HepG2 (cell line): Measurements from ENCODE around the gene SLC12A3. TPM values are rescaled to one million over a fixed set of nuclear protein-coding genes. Genes with fewer than 3 reads are reported as not detected.

Experiments used
- ISL2 ChIP-seq: sonication (generic); formaldehyde crosslinking; IDR thresholded peaks from 2 replicates; pipeline ENCODE4 v1.5.0; 2020; ENCODE audit warnings: missing genetic modification reagents
- MAX ChIP-seq: IDR thresholded peaks from 2 replicates; pipeline ENCODE4 v1.6.1; 2012; ENCODE audit warnings: inconsistent platforms
- MLLT10 ChIP-seq: sonication (generic); formaldehyde crosslinking; IDR thresholded peaks from 2 replicates; pipeline ENCODE4 v1.4.0; 2020; ENCODE audit warnings: missing genetic modification reagents
- SPEN ChIP-seq: sonication (generic); formaldehyde crosslinking; IDR thresholded peaks from 2 replicates; pipeline ENCODE4 v1.5.1; 2020; ENCODE audit warnings: low read depth, mild to moderate bottlenecking, missing genetic modification reagents
- TEF ChIP-seq: sonication (generic); formaldehyde crosslinking; IDR thresholded peaks from 2 replicates; pipeline ENCODE4 v1.5.0; 2020; ENCODE audit warnings: missing genetic modification reagents
- ZBTB34 ChIP-seq: sonication (generic); formaldehyde crosslinking; IDR thresholded peaks from 2 replicates; pipeline ENCODE4 v1.8.0; 2022; ENCODE audit warnings: mild to moderate bottlenecking, missing genetic modification reagents
- ZFP36L2 ChIP-seq: sonication (generic); formaldehyde crosslinking; IDR thresholded peaks from 2 replicates; pipeline ENCODE4 v1.4.0; 2020; ENCODE audit warnings: missing genetic modification reagents
- ZFP62 ChIP-seq: sonication (generic); formaldehyde crosslinking; IDR thresholded peaks from 2 replicates; pipeline ENCODE4 v1.4.0; 2020; ENCODE audit warnings: missing genetic modification reagents
- ZNF563 ChIP-seq: sonication (generic); formaldehyde crosslinking; IDR thresholded peaks from 2 replicates; pipeline ENCODE4 v1.8.0; 2022; ENCODE audit warnings: mild to moderate bottlenecking, moderate library complexity, missing genetic modification reagents
- ZNF589 ChIP-seq: sonication (generic); formaldehyde crosslinking; conservative IDR thresholded peaks from 2 replicates; pipeline ENCODE4 v1.8.0; 2022; ENCODE audit warnings: mild to moderate bottlenecking, moderate library complexity, missing genetic modification reagents
- ZNF7 ChIP-seq: IDR thresholded peaks from 2 replicates; pipeline ENCODE4 v1.6.1; 2016; ENCODE audit warnings: missing biosample characterization, missing genetic modification reagents
- polyA plus RNA-seq, 8 experiments: library from polyadenylated mRNA; depleted of rRNA in 3 of 8; stranded (reverse) in 7 of 8; unstranded in 1 of 8; fragments of >200 nt; fragmentation: Illumina TruSeq in 4 of 8; extraction: Trizol in 4 of 8; gene quantifications; 2 replicates each; pipeline versions ENCODE4 v1.2.1 to v1.2.3, GENCODE V29; 2011 to 2016; ENCODE audit warnings: low read depth in 4 of 8, missing spikeins in 1 of 8, mixed read lengths in 1 of 8; ENCODE audit not compliant: insufficient read depth in 1 of 8
- total RNA-seq, 5 experiments: library from RNA; depleted of rRNA; stranded (reverse); fragments of >200 nt; fragmentation: Illumina TruSeq; extraction: Trizol; gene quantifications; 2 replicates each; pipeline ENCODE4 v1.2.3, GENCODE V29; 2016; ENCODE audit warnings: low read depth in 1 of 5
- TF ChIP-seq, protein P1 (sequence below): sonication (generic); formaldehyde crosslinking; IDR thresholded peaks from 2 replicates; pipeline ENCODE4 v1.5.1; 2020; ENCODE audit warnings: missing genetic modification reagents, mild to moderate bottlenecking, borderline replicate concordance
- TF ChIP-seq, protein P2 (sequence below), 2 experiments: IDR thresholded peaks; 2 replicates each; pipeline ENCODE4 v1.6.1; 2011 to 2012; ENCODE audit warnings: low read length in 2 of 2, borderline replicate concordance in 1 of 2, low read depth in 1 of 2, mild to moderate bottlenecking in 1 of 2, moderate library complexity in 1 of 2
- TF ChIP-seq, protein P3 (sequence below): sonication (generic); formaldehyde crosslinking; IDR thresholded peaks from 2 replicates; pipeline ENCODE4 v1.5.0; 2020; ENCODE audit warnings: mild to moderate bottlenecking, low read depth, missing genetic modification reagents, borderline replicate concordance

Gene SLC12A3
- total and polyA plus RNA-seq, 2 of the 13 experiments (the other 11 are each of a cell fraction or from before 2014, with no cell fraction given), result 6.2 TPM; not detected in 1

DNA sequence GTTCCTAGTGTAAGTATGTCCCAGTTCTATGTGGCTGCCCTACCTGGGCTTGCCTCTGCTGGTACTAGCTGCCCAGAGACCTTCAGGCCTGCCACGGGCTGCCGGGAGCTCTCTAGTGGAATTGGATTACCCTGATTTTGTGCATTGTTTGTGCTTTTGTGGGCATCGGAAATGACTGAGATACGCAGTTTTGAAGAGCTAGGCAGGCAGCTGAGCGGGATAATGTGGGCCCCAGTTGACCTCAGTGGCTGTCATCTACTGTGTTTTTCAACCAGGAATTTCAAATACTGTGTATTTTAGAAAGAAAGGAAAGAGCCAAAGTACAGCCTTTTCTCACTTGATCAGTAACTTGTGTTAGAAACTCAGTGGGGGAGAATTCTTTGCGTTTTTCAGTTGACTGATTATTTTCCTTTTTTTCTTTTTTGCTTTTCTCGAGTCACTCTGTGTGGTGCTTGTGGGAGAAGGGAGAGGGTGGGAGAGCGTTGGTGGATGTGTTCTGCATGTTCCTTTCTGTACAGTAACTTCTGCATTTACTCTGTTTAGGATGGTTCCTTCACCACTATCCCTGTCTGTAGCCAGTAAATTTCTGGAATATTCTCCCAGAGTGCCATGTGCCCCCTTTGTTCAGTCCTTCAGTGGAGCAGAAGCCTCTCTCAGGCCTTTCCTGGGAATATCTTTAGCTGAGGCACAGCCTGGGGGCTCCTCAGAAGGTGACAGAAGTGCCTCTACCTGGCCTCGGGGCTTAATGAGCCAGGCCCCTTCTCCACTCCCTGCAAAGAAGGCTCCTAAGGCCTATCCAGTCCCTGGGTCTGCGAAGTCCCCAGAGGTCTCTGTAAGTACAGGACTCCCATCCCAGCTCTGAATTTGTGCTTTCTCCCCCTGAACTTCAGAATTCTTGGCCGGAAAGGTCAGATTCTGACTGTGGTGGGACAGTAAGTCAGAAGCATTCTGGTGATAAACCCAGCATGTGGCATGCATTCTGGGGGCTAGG is 15.0 kb upstream of the SLC12A3 start (continued):
- TF ChIP-seq ZBTB34 (CRISPR knock-in tag), result no peak; the same call in 1 of the 2 replicates
- TF ChIP-seq, protein P1, sequence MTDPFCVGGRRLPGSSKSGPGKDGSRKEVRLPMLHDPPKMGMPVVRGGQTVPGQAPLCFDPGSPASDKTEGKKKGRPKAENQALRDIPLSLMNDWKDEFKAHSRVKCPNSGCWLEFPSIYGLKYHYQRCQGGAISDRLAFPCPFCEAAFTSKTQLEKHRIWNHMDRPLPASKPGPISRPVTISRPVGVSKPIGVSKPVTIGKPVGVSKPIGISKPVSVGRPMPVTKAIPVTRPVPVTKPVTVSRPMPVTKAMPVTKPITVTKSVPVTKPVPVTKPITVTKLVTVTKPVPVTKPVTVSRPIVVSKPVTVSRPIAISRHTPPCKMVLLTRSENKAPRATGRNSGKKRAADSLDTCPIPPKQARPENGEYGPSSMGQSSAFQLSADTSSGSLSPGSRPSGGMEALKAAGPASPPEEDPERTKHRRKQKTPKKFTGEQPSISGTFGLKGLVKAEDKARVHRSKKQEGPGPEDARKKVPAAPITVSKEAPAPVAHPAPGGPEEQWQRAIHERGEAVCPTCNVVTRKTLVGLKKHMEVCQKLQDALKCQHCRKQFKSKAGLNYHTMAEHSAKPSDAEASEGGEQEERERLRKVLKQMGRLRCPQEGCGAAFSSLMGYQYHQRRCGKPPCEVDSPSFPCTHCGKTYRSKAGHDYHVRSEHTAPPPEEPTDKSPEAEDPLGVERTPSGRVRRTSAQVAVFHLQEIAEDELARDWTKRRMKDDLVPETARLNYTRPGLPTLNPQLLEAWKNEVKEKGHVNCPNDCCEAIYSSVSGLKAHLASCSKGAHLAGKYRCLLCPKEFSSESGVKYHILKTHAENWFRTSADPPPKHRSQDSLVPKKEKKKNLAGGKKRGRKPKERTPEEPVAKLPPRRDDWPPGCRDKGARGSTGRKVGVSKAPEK, result 0 out of 2 replicates have a peak, but pooled peaks have one; percentile 39
- no peak for TF ChIP-seq ZFP62 (CRISPR knock-in tag)
- no peak for TF ChIP-seq ZNF589 (CRISPR knock-in tag)
- TF ChIP-seq, protein P2, sequence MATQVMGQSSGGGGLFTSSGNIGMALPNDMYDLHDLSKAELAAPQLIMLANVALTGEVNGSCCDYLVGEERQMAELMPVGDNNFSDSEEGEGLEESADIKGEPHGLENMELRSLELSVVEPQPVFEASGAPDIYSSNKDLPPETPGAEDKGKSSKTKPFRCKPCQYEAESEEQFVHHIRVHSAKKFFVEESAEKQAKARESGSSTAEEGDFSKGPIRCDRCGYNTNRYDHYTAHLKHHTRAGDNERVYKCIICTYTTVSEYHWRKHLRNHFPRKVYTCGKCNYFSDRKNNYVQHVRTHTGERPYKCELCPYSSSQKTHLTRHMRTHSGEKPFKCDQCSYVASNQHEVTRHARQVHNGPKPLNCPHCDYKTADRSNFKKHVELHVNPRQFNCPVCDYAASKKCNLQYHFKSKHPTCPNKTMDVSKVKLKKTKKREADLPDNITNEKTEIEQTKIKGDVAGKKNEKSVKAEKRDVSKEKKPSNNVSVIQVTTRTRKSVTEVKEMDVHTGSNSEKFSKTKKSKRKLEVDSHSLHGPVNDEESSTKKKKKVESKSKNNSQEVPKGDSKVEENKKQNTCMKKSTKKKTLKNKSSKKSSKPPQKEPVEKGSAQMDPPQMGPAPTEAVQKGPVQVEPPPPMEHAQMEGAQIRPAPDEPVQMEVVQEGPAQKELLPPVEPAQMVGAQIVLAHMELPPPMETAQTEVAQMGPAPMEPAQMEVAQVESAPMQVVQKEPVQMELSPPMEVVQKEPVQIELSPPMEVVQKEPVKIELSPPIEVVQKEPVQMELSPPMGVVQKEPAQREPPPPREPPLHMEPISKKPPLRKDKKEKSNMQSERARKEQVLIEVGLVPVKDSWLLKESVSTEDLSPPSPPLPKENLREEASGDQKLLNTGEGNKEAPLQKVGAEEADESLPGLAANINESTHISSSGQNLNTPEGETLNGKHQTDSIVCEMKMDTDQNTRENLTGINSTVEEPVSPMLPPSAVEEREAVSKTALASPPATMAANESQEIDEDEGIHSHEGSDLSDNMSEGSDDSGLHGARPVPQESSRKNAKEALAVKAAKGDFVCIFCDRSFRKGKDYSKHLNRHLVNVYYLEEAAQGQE (IDR thresholded peaks at IDR 0.05; ENCODE audit: borderline replicate concordance in 1 of 2, low read depth in 1 of 2, low read length in 2 of 2), result no peak
- no peak for TF ChIP-seq ZNF563 (CRISPR knock-in tag)
- TF ChIP-seq, protein P3, sequence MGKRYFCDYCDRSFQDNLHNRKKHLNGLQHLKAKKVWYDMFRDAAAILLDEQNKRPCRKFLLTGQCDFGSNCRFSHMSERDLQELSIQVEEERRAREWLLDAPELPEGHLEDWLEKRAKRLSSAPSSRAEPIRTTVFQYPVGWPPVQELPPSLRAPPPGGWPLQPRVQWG (CRISPR knock-in tag), result no peak
- no peak for TF ChIP-seq MLLT10 (CRISPR knock-in tag)
- no peak for TF ChIP-seq ISL2
- no peak for TF ChIP-seq TEF (CRISPR knock-in tag)
- TF ChIP-seq ZNF7 (CRISPR knock-in tag), result no peak
- no peak for TF ChIP-seq SPEN (CRISPR knock-in tag)
- 0 out of 2 replicates have a peak, but pooled peaks have one; percentile 16 for TF ChIP-seq MAX
- no peak for TF ChIP-seq ZFP36L2
